Thyroid gland (tissue), 4 donors: ENCODE measurements around the gene ADM2. TPM values are rescaled to one million over a fixed set of nuclear protein-coding genes. Genes with fewer than 3 reads are reported as not detected.

ENCODE experiments used
- DNase-seq, 2 donors: peaks; one replicate each; pipeline ENCODE4 v3.0.0-alpha.2; 2019
- H3K27ac ChIP-seq, 3 donors: fragments of 200-600 bp; sonication (generic); 1 replicate in 2 of 3; 2 replicates in 1 of 3; pipeline ENCODE4 v1.5.1; 2016 to 2019; ENCODE audit warnings: mild to moderate bottlenecking in 1 of 3, moderate library complexity in 1 of 3
- H3K27me3 ChIP-seq: fragments of 200-600 bp; sonication (generic); one replicate; pipeline ENCODE4 v1.5.1; 2019
- H3K36me3 ChIP-seq, 2 donors: fragments of 200-600 bp; sonication (generic); one replicate each; pipeline ENCODE4 v1.5.1; 2016 to 2019
- H3K4me1 ChIP-seq, 2 donors: fragments of 200-600 bp; sonication (generic); one replicate each; pipeline ENCODE4 v1.5.1; 2017 to 2019
- H3K4me3 ChIP-seq, 3 donors: fragments of 200-600 bp; sonication (generic); replicated peaks in 1 of 3; 1 replicate in 2 of 3; 2 replicates in 1 of 3; pipeline ENCODE4 v1.5.1; 2016; ENCODE audit warnings: mild to moderate bottlenecking in 1 of 3
- H3K9me3 ChIP-seq: fragments of 200-600 bp; sonication (generic); one replicate; pipeline ENCODE4 v1.5.1; 2017
- CTCF ChIP-seq, 6 experiments: fragments of 200-600 bp in 3 of 6; fragments of 450-650 bp in 3 of 6; sonication (generic) in 3 of 6; IDR thresholded peaks; one replicate each; pipeline ENCODE4 v1.5.1; 2016 to 2019; ENCODE audit warnings: antibody characterized with exemption in 6 of 6, mild to moderate bottlenecking in 2 of 6, inconsistent platforms in 1 of 6, moderate library complexity in 1 of 6
- POLR2A ChIP-seq, 2 donors: fragments of 450-650 bp; IDR thresholded peaks; one replicate each; pipeline ENCODE4 v1.6.1; 2017; ENCODE audit warnings: antibody characterized with exemption in 2 of 2, mild to moderate bottlenecking in 2 of 2, moderate library complexity in 1 of 2
- WGBS, 2 donors: methylation state at CpG; one replicate each; pipeline ENCODE4 v1.1.5; 2017; 5-methylcytosine and 5-hydroxymethylcytosine counted together
- intact Hi-C: fragments of 100-400 bp; cut with DNase I; formaldehyde crosslinking; loops from one replicate; pipeline ENCODE4 v1.15.1; 2023
- total RNA-seq, 4 donors: library from RNA; depleted of rRNA; stranded (reverse); fragments of >200 nt; gene quantifications; one replicate each; pipeline ENCODE4 v1.2.3, GENCODE V29; 2016

The ADM2 gene
- total RNA-seq, 4 donors from 2014 or later: 5.2 to 23.5 (median 6.6) TPM

GRCh38 chr22:50473088-50473487 is 8.3 kb upstream of the ADM2 start:
- 54 to 64% methylated on average over 6 of the region's 6 CpGs for WGBS, 2 donors
- Histone ChIP-seq H3K27ac (peak overlapping the region; percentile 40 to 95 (median 82)), H3K4me3 (peak overlapping the region in 1 of 3 donors; percentile 96), H3K36me3 (no peaks in the 10 kb centered on the region), H3K9me3 (no peaks in the 10 kb centered on the region), H3K4me1 (peaks cover 48 to 58% of the 10 kb centered on the region in 2 donors), H3K27me3 (no peaks in the 10 kb centered on the region)
- intact Hi-C loops: no loop called here
- TF ChIP-seq CTCF (IDR thresholded peaks at IDR 0.05) (peak in 4 of 6 experiments; percentile 7 to 17 (median 11)), POLR2A (IDR thresholded peaks at IDR 0.05) (no peak)
- no peak for DNase-seq

- no peaks in the 10 kb centered on the region for H3K36me3 ChIP-seq
- H3K4me1 ChIP-seq: peaks cover 48 to 58% of the 10 kb centered on the region in 2 donors
- 0 to 3% methylated on average over 20 to 44 of the region's 62 CpGs for whole genome bisulfite sequencing, 2 donors
- H3K27me3 ChIP-seq: no peaks in the 10 kb centered on the region
- peak overlapping the region; percentile 49 to 96 (median 79) for H3K4me3 ChIP-seq
- H3K9me3 ChIP-seq: no peaks in the 10 kb centered on the region
- TF ChIP-seq CTCF (IDR thresholded peaks at IDR 0.05) (no peak), POLR2A (IDR thresholded peaks at IDR 0.05) (peak in 1 of 2 donors; percentile 79)
- intact Hi-C loops: no loop called here
- DNase-seq: peak; percentile 94 to 98
- peak overlapping the region; percentile 82 to 95 (median 85) for H3K27ac ChIP-seq
These were observed 7.3 kb upstream of the ADM2 start for GRCh38 chr22:50473855-50474671.

- H3K4me1 ChIP-seq: peaks cover 49 to 52% of the 10 kb centered on the region in 2 donors
- H3K4me3 ChIP-seq: peak within 1 kb of the TSS; percentile 49 to 96 (median 79)
- peak; percentile 95 for DNase-seq
- H3K27me3 ChIP-seq: no peaks in the 10 kb centered on the region
- peak within 1 kb of the TSS; percentile 82 to 95 (median 85) for H3K27ac ChIP-seq
- H3K9me3 ChIP-seq: no peaks in the 10 kb centered on the region
- H3K36me3 ChIP-seq: no peaks in the 10 kb centered on the region
- 8 to 38% methylated on average over 5 to 25 of the region's 97 CpGs for WGBS, 2 donors
- intact Hi-C loops: no loop called here
- TF ChIP-seq CTCF (IDR thresholded peaks at IDR 0.05): no peak
- TF ChIP-seq POLR2A (IDR thresholded peaks at IDR 0.05): peak; percentile 94 to 98
These were observed 6.4 kb upstream of the ADM2 start, which contains the start of gene SBF1 for GRCh38 chr22:50474710-50475651. Gene SBF1 (minus strand): TSS chr22:50475035. CDS start chr22:50474840, 195 bp downstream.

GRCh38 chr22:50475652-50476002 is 5.7 kb upstream of the ADM2 start:
- H3K27ac ChIP-seq: peak overlapping the region; percentile 75 to 90 (median 77)
- TF ChIP-seq CTCF (IDR thresholded peaks at IDR 0.05) (no peak), POLR2A (IDR thresholded peaks at IDR 0.05) (no peak)
- H3K27me3 ChIP-seq: no peaks in the 10 kb centered on the region
- H3K9me3 ChIP-seq: no peaks in the 10 kb centered on the region
- 91 to 94% methylated on average over 6 of the region's 6 CpGs for WGBS, 2 donors
- H3K4me1 ChIP-seq: peaks cover 48 to 50% of the 10 kb centered on the region in 2 donors
- H3K4me3 ChIP-seq: peak overlapping the region in 1 of 3 donors; percentile 40
- H3K36me3 ChIP-seq: no peaks in the 10 kb centered on the region
- DNase-seq: no peak
- intact Hi-C loops: no loop called here
